Muscle of back (tissue), 10 donors: ENCODE results near the gene ZNF764. TPM values are rescaled to one million over a fixed set of nuclear protein-coding genes. Genes with fewer than 3 reads are reported as not detected.

ENCODE experiments used
- polyA plus RNA-seq, 10 donors: library from polyadenylated mRNA; unstranded; fragments of 120-200 nt; gene quantifications; one replicate each; pipeline ENCODE4 v1.2.1, GENCODE V29; 2013; ENCODE audit not compliant: insufficient read length in 10 of 10

Gene ZNF764
- polyA plus RNA-seq, 10 donors = 5.6 to 8.5 (median 6.3) TPM

Other genes with a start within 250 kb of the ZNF764 start
- 10 to 100 TPM; 28.4 to 43.0 (median 33.1) TPM for gene CD2BP2, start 203.1 kb downstream of the ZNF764 start, polyA plus RNA-seq
- gene TBC1D10B, start 187.9 kb downstream of the ZNF764 start, polyA plus RNA-seq = 10 to 100 TPM; 26.6 to 33.6 (median 29.4) TPM
- gene MYL11, start 183.6 kb downstream of the ZNF764 start, polyA plus RNA-seq = 1,000 to 10,000 TPM; 4,606 to 8,402 (median 7,909) TPM
- 1 to 10 TPM in 9 of 10 donors, under 1 TPM in 1; 0.94 to 9.0 (median 3.0) TPM for gene SEPTIN1, start 175.8 kb downstream of the ZNF764 start, polyA plus RNA-seq
- 1 to 10 TPM; 4.8 to 8.4 (median 5.9) TPM for gene ZNF48, start 163.0 kb downstream of the ZNF764 start, polyA plus RNA-seq
- gene ZNF771, start 150.8 kb downstream of the ZNF764 start, polyA plus RNA-seq = 1 to 10 TPM; 3.0 to 7.0 (median 4.0) TPM
- gene DCTPP1, start 128.3 kb downstream of the ZNF764 start, polyA plus RNA-seq = 10 to 100 TPM; 22.9 to 38.5 (median 27.9) TPM
- gene SEPHS2, start 112.5 kb downstream of the ZNF764 start, polyA plus RNA-seq = 10 to 100 TPM; 14.1 to 22.6 (median 15.9) TPM
- 1 to 10 TPM; 1.5 to 8.7 (median 2.7) TPM for gene ITGAL, start 85.6 kb downstream of the ZNF764 start, polyA plus RNA-seq
- 10 to 100 TPM; 22.7 to 31.9 (median 25.3) TPM for gene ZNF768, start 31.8 kb downstream of the ZNF764 start, polyA plus RNA-seq
- gene ZNF747, start 23.5 kb downstream of the ZNF764 start, polyA plus RNA-seq = 1 to 10 TPM; 5.7 to 7.6 (median 6.6) TPM
- 10 to 100 TPM in 1 of 10 donors, 1 to 10 TPM in 9; 5.9 to 10.1 (median 8.1) TPM for gene ZNF688, start 13.3 kb upstream of the ZNF764 start, polyA plus RNA-seq
- gene ZNF785, start 27.3 kb upstream of the ZNF764 start, polyA plus RNA-seq = 10 to 100 TPM in 8 of 10 donors, 1 to 10 TPM in 2; 8.2 to 16.8 (median 11.7) TPM
- gene ZNF689, start 52.0 kb upstream of the ZNF764 start, polyA plus RNA-seq = 1 to 10 TPM; 6.4 to 8.8 (median 7.5) TPM
- gene PRR14, start 92.6 kb upstream of the ZNF764 start, polyA plus RNA-seq = 10 to 100 TPM; 17.8 to 27.5 (median 22.2) TPM
- gene FBRS, start 100.1 kb upstream of the ZNF764 start, polyA plus RNA-seq = 10 to 100 TPM; 25.1 to 38.8 (median 35.1) TPM
- 10 to 100 TPM; 19.8 to 25.7 (median 23.4) TPM for gene SRCAP, start 140.8 kb upstream of the ZNF764 start, polyA plus RNA-seq
- gene PHKG2, start 190.1 kb upstream of the ZNF764 start, polyA plus RNA-seq = 10 to 100 TPM in 8 of 10 donors, 1 to 10 TPM in 2; 8.3 to 15.3 (median 11.9) TPM
- gene CFAP119, start 203.7 kb upstream of the ZNF764 start, polyA plus RNA-seq = 1 to 10 TPM in 9 of 10 donors, under 1 TPM in 1; 0.42 to 2.0 (median 1.8) TPM
- 10 to 100 TPM; 46.0 to 66.6 (median 54.1) TPM for gene RNF40, start 203.9 kb upstream of the ZNF764 start, polyA plus RNA-seq
- 10 to 100 TPM; 11.3 to 15.4 (median 12.9) TPM for gene ZNF629, start 228.8 kb upstream of the ZNF764 start, polyA plus RNA-seq